H9 (cell line): Measurements from ENCODE around the gene NAV1. TPM values are rescaled to one million over a fixed set of nuclear protein-coding genes. Genes with fewer than 3 reads are reported as not detected.

Source experiments
- DNase-seq: peaks from one replicate; pipeline ENCODE4 v3.0.0-alpha.2; 2017
- H2AFZ ChIP-seq: one replicate; pipeline ENCODE4 v1.6.1; 2013; ENCODE audit warnings: mild to moderate bottlenecking, low read length, control low read depth, moderate library complexity
- H2AK5ac ChIP-seq: 2 replicates; pipeline ENCODE4 v1.6.1; 2013; ENCODE audit warnings: low read length, control low read depth, mixed read lengths; ENCODE audit not compliant: insufficient read length
- H2BK120ac ChIP-seq: one replicate; pipeline ENCODE4 v1.6.1; 2013; ENCODE audit warnings: low read depth, mild to moderate bottlenecking, low read length, control low read depth, inconsistent platforms; ENCODE audit not compliant: poor library complexity, severe bottlenecking
- H2BK12ac ChIP-seq: 2 replicates; pipeline ENCODE4 v1.6.1; 2013; ENCODE audit warnings: low read length, control low read depth, mixed read lengths, low read depth; ENCODE audit not compliant: insufficient read length
- H2BK15ac ChIP-seq: 2 replicates; pipeline ENCODE4 v1.6.1; 2013; ENCODE audit warnings: low read depth, low read length, control low read depth
- H2BK20ac ChIP-seq: one replicate; pipeline ENCODE4 v1.6.1; 2013; ENCODE audit warnings: low read depth, mild to moderate bottlenecking, low read length, control low read depth, inconsistent platforms; ENCODE audit not compliant: poor library complexity, severe bottlenecking
- H2BK5ac ChIP-seq: 2 replicates; pipeline ENCODE4 v1.6.1; 2013; ENCODE audit warnings: low read length, control low read depth, mixed read lengths; ENCODE audit not compliant: insufficient read length
- H3K14ac ChIP-seq: 2 replicates; pipeline ENCODE4 v1.6.1; 2013; ENCODE audit warnings: low read length, control low read depth; ENCODE audit not compliant: insufficient read depth
- H3K18ac ChIP-seq: 2 replicates; pipeline ENCODE4 v1.6.1; 2013; ENCODE audit warnings: low read depth, mild to moderate bottlenecking, mixed read lengths, low read length, control low read depth; ENCODE audit not compliant: insufficient read length
- H3K23ac ChIP-seq: 2 replicates; pipeline ENCODE4 v1.6.1; 2013; ENCODE audit warnings: low read length, control low read depth, mixed read lengths, low read depth; ENCODE audit not compliant: insufficient read length
- H3K23me2 ChIP-seq: 2 replicates; pipeline ENCODE4 v1.6.1; 2013; ENCODE audit warnings: low read depth, mild to moderate bottlenecking, mixed read lengths, low read length, control low read depth; ENCODE audit not compliant: insufficient read length, poor library complexity, severe bottlenecking
- H3K27ac ChIP-seq: 2 replicates; pipeline ENCODE4 v1.5.1; 2013; ENCODE audit warnings: low read length, control low read depth, mixed read lengths, low read depth; ENCODE audit not compliant: insufficient read length
- H3K27me3 ChIP-seq: 2 replicates; pipeline ENCODE4 v1.6.1; 2013; ENCODE audit warnings: low read length, control low read depth, inconsistent platforms; ENCODE audit not compliant: insufficient read depth
- H3K4ac ChIP-seq: 2 replicates; pipeline ENCODE4 v1.6.1; 2013; ENCODE audit warnings: low read depth, mild to moderate bottlenecking, control low read depth, inconsistent platforms, low read length, moderate library complexity
- H3K4me1 ChIP-seq: 2 replicates; pipeline ENCODE4 v1.6.1; 2013; ENCODE audit warnings: low read length, control low read depth, inconsistent platforms; ENCODE audit not compliant: insufficient read depth
- H3K4me2 ChIP-seq: 2 replicates; pipeline ENCODE4 v1.6.1; 2013; ENCODE audit warnings: low read length, control low read depth, mixed read lengths; ENCODE audit not compliant: insufficient read length, insufficient read depth
- H3K56ac ChIP-seq: 2 replicates; pipeline ENCODE4 v1.6.1; 2013; ENCODE audit warnings: low read depth, mild to moderate bottlenecking, mixed read lengths, low read length, control low read depth; ENCODE audit not compliant: insufficient read length
- H3K79me1 ChIP-seq: 2 replicates; pipeline ENCODE4 v1.6.1; 2013; ENCODE audit warnings: low read depth, mild to moderate bottlenecking, moderate library complexity, low read length, control low read depth, inconsistent platforms; ENCODE audit not compliant: insufficient read depth, poor library complexity, severe bottlenecking
- H3K79me2 ChIP-seq: 2 replicates; pipeline ENCODE4 v1.6.1; 2013; ENCODE audit warnings: low read length, control low read depth, inconsistent platforms; ENCODE audit not compliant: insufficient read depth
- H3K9ac ChIP-seq: 2 replicates; pipeline ENCODE4 v1.6.1; 2013; ENCODE audit warnings: low read length, control low read depth, mixed read lengths; ENCODE audit not compliant: insufficient read length; ENCODE audit errors: extremely low read depth
- H3K9me3 ChIP-seq: one replicate; pipeline ENCODE4 v1.6.1; 2013; ENCODE audit warnings: low read depth, low read length, inconsistent platforms; ENCODE audit not compliant: control insufficient read depth
- H3T11ph ChIP-seq: one replicate; pipeline ENCODE4 v1.6.1; 2013; ENCODE audit warnings: mild to moderate bottlenecking, low read length, control low read depth, inconsistent platforms
- H4K20me1 ChIP-seq: one replicate; pipeline ENCODE4 v1.6.1; 2013; ENCODE audit not compliant: control insufficient read depth, insufficient read length, insufficient read depth
- H4K5ac ChIP-seq: 2 replicates; pipeline ENCODE4 v1.6.1; 2013; ENCODE audit warnings: low read depth, mild to moderate bottlenecking, mixed read lengths, low read length, control low read depth; ENCODE audit not compliant: insufficient read length
- H4K8ac ChIP-seq: replicated peaks from 2 replicates; pipeline ENCODE4 v1.6.1; 2013; ENCODE audit warnings: low read length, control low read depth, mixed read lengths, low read depth; ENCODE audit not compliant: insufficient read length
- H4K91ac ChIP-seq: 2 replicates; pipeline ENCODE4 v1.6.1; 2013; ENCODE audit warnings: low read depth, mild to moderate bottlenecking, moderate library complexity, mixed read lengths, low read length, control low read depth; ENCODE audit not compliant: insufficient read length
- H3K27ac Mint-ChIP-seq, 3 experiments: 2 replicates in 2 of 3; 3 replicates in 1 of 3; pipeline ENCODE4 v1.8.0; 2020 to 2021; ENCODE audit warnings: mixed read lengths in 3 of 3, mild to moderate bottlenecking in 1 of 3, moderate library complexity in 1 of 3
- H3K27me3 Mint-ChIP-seq: 2 replicates; pipeline ENCODE4 v1.8.0; 2021; ENCODE audit warnings: low read depth, mild to moderate bottlenecking, moderate library complexity, mixed read lengths
- H3K36me3 Mint-ChIP-seq, 3 experiments: 2 replicates in 2 of 3; 3 replicates in 1 of 3; pipeline ENCODE4 v1.8.0; 2020 to 2021; ENCODE audit warnings: low read depth in 3 of 3, mixed read lengths in 3 of 3; ENCODE audit not compliant: insufficient read depth in 1 of 3
- H3K4me1 Mint-ChIP-seq, 2 experiments: 2 replicates each; pipeline ENCODE4 v1.8.0; 2020; ENCODE audit warnings: mixed read lengths in 2 of 2
- H3K4me3 Mint-ChIP-seq, 2 experiments: 2 replicates in 1 of 2; 3 replicates in 1 of 2; pipeline ENCODE4 v1.8.0; 2020 to 2021; ENCODE audit warnings: mild to moderate bottlenecking in 2 of 2, mixed read lengths in 2 of 2, moderate library complexity in 1 of 2
- H3K9me3 Mint-ChIP-seq, 2 experiments: 2 replicates in 1 of 2; 3 replicates in 1 of 2; pipeline ENCODE4 v1.8.0; 2020; ENCODE audit warnings: mild to moderate bottlenecking in 2 of 2, mixed read lengths in 2 of 2, moderate library complexity in 1 of 2
- WGBS: extraction: QIAGEN DNeasy Blood & Tissue Kit; methylation state at CpG from one replicate; pipeline ENCODE4 v1.1.7; 2013; ENCODE audit warnings: missing lambda C conversion rate, low lambda C conversion rate, mixed read lengths; ENCODE audit not compliant: insufficient read length; ENCODE audit errors: extremely low coverage; 5-methylcytosine and 5-hydroxymethylcytosine counted together
- total RNA-seq: library from RNA; stranded (reverse); gene quantifications from 2 replicates; pipeline ENCODE4 v1.2.1, GENCODE V29; 2021
- TF ChIP-seq, protein P1 (sequence below): fragments of 200-600 bp; sonication (generic); conservative IDR thresholded peaks from 3 replicates; pipeline ENCODE4 v1.8.0; 2021; ENCODE audit warnings: antibody characterized with exemption, mild to moderate bottlenecking

NAV1 gene
- total RNA-seq, 1 experiment from 2014 or later, result 20.5 TPM

DNA sequence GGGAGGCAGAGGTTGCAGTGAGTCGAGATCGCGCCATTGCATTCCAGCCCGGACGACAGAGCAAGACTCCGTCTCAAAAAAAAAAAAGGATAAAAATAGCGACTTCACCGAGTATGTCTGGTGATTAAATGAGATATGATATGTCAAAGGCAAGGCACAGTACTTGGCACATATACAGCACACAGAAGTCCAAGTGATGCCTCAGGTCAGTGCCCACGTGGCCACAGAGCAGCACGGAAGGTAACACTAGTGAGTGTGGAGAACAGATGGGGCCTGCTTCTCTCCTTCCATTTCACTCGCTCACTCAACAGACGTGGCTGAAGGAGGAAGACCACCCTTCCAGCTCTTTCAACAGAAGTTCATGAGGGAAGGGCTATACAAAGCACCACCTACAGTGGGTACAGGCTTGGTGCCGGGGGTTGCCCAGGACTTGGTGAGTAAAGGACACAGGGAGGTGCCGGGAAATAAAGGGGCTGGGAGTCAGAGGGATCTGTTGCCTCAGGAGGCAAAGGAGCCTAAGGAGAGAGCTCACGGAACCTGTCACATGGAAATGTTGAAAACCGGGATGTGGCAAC, 40.9 kb upstream of the NAV1 start:
- no peaks in the 10 kb centered on the region for H3K23me2 ChIP-seq
- H4K5ac ChIP-seq, result no peak overlapping the region
- no peak overlapping the region for H3K23ac ChIP-seq
- Mint-ChIP-seq H3K9me3 (peaks cover 3 to 4% of the 10 kb centered on the region in 2 experiments; a peak in 3 of 5 replicates), H3K27me3 (no peaks in the 10 kb centered on the region; the same call in 1 of the 2 replicates), H3K4me3 (no peak overlapping the region), H3K27ac (no peak overlapping the region; a peak in 1 of 7 replicates), H3K36me3 (peaks cover 0 to 4% (median 0%) of the 10 kb centered on the region in 3 experiments; a peak in 2 of 7 replicates), H3K4me1 (peaks cover 34 to 51% of the 10 kb centered on the region in 2 experiments)
- TF ChIP-seq, protein P1, sequence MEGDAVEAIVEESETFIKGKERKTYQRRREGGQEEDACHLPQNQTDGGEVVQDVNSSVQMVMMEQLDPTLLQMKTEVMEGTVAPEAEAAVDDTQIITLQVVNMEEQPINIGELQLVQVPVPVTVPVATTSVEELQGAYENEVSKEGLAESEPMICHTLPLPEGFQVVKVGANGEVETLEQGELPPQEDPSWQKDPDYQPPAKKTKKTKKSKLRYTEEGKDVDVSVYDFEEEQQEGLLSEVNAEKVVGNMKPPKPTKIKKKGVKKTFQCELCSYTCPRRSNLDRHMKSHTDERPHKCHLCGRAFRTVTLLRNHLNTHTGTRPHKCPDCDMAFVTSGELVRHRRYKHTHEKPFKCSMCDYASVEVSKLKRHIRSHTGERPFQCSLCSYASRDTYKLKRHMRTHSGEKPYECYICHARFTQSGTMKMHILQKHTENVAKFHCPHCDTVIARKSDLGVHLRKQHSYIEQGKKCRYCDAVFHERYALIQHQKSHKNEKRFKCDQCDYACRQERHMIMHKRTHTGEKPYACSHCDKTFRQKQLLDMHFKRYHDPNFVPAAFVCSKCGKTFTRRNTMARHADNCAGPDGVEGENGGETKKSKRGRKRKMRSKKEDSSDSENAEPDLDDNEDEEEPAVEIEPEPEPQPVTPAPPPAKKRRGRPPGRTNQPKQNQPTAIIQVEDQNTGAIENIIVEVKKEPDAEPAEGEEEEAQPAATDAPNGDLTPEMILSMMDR, result no peak
- no peaks in the 10 kb centered on the region for H3K27me3 ChIP-seq
- no peak overlapping the region for H2AFZ ChIP-seq
- H3K9me3 ChIP-seq, result no peaks in the 10 kb centered on the region
- H2BK15ac ChIP-seq, result no peak overlapping the region
- H2BK20ac ChIP-seq, result no peak overlapping the region
- H3K9ac ChIP-seq, result no peak overlapping the region
- no peak overlapping the region for H2BK120ac ChIP-seq
- H3K18ac ChIP-seq, result no peak overlapping the region
- H2AK5ac ChIP-seq, result no peak overlapping the region
- WGBS, result no CpG with 5 or more reads among the region's 16 CpGs
- no peaks in the 10 kb centered on the region for H3K79me2 ChIP-seq
- no peak for DNase-seq
- no peaks in the 10 kb centered on the region for H4K20me1 ChIP-seq
- H3K4me1 ChIP-seq, result peaks cover 8% of the 10 kb centered on the region
- H3K14ac ChIP-seq, result no peak overlapping the region
- H4K91ac ChIP-seq, result no peak overlapping the region
- H2BK12ac ChIP-seq, result no peak overlapping the region
- no peak overlapping the region for H3K4ac ChIP-seq
- H3K27ac ChIP-seq, result no peak overlapping the region
- H4K8ac ChIP-seq, result no peak overlapping the region
- no peak overlapping the region for H3K4me2 ChIP-seq
- H3T11ph ChIP-seq, result no peak overlapping the region
- H3K56ac ChIP-seq, result no peak overlapping the region
- no peak overlapping the region for H2BK5ac ChIP-seq
- no peaks in the 10 kb centered on the region for H3K79me1 ChIP-seq
